GM19193 (cell line): Measurements from ENCODE around the gene SOX18.

Source experiments
- POLR2A ChIP-seq: IDR thresholded peaks from 4 replicates; pipeline ENCODE4 v1.6.1; 2011; ENCODE audit not compliant: insufficient read depth, insufficient read length; ENCODE audit errors: extremely low read depth

The SOX18 gene

DNA sequence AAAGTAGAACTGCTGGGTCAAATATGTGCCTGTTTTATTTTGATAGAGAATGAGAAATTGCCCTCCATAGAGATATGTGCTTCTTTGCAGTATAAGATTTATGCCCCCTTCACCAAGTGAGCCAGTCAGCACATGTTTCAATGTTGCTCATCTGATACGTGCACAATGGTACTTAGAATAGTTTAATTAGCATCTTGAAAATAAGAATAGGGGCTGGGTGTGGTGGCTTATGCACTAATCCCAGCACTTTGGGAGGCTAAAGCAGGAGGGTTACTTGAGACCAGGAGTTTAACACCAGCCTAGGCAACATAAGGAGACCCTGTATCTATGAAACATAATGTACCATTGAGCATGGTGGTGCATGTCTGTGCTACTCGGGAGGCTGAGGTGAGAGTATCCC is 33.8 kb downstream of the SOX18 start:
- no peak for TF ChIP-seq POLR2A

DNA sequence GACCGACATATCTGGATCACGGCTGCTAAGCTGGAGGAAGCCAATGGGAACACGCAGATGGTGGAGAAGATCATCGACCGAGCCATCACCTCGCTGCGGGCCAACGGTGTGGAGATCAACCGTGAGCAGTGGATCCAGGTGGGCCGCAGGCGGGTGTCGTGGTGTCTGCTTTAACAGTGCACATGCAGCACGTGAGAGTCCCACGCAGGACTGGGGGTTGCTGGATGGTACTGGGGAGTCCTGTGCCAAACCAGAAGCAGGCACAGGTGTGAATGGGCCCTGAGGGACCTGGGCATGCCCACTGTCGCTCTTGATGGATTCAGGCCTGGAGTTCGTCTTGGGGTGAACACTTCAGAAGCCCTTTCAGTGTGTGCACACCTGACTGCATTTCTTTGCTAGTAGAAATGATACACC is 38.1 kb downstream of the SOX18 start:
- TF ChIP-seq POLR2A: no peak

DNA sequence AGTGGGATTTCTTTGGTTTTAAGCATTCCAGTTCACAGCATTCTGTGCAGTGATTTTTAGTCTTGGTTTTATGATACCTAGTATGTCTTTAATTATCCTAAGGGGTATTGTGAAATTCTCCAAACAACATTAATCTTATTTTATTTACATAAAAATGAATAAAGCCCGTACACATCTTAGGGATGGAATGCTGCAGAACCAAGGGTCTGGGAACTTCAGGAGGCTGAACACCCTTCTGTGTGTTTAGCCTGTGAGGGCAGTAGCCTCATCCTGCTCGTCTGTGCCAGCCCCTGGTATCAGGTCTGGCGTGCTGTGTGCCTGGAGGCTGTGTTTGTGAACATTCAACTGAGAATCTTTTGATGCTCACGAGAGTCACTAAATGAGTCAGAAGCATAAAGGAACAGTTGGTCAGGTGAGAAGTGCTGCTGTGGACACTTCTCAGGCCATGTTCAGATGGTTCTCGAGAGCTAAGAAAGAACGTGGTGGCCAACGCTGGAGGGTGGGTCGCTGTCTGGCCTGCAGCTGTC is 38.7 kb downstream of the SOX18 start:
- no peak for TF ChIP-seq POLR2A

DNA sequence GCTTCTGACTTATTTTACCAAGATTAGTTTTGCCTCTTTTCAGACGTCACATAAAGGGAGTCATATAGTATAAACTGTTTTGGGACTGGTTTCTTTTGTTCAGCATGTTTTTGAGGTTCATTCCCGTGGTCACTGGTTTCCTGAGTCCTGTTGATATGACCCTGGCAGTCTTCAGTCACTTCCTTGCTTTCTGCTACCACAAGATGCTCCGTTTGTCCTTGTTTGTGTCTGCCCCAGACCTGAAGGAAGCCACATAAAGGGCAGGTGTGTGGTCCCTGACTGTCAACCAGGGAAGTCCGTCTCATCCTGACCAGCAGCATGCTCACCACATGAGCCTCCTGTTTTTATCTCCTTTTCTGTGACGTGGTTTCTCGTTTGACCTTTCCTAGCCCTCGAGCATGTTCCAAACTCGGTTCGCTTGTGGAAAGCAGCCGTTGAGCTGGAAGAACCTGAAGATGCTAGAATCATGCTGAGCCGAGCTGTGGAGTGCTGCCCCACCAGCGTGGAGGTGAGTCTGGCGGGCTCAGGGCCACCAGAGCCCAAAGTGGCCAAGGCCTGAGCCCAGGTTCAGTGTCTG is 39.5 kb downstream of the SOX18 start:
- no peak for TF ChIP-seq POLR2A

DNA sequence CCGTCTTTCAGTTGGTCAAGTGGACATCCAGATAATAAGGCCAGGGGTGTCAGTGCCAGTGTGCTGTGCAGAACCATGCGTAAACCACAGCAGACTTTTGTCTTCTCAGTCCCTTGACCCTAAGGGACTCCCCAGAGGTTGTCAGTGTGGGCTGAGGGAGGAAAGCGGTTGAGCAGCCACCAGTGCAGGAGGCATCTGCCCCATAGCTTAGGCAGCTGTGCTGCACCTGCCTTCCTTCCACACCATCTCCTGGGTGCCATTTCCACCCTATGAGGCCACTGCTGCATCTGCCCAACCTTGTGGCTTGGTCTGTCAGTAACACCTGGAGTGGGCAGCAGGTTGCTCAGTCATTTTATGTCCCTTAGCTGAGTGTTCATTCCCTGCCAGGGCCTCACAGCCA is 42.5 kb downstream of the SOX18 start:
- TF ChIP-seq POLR2A: no peak

DNA sequence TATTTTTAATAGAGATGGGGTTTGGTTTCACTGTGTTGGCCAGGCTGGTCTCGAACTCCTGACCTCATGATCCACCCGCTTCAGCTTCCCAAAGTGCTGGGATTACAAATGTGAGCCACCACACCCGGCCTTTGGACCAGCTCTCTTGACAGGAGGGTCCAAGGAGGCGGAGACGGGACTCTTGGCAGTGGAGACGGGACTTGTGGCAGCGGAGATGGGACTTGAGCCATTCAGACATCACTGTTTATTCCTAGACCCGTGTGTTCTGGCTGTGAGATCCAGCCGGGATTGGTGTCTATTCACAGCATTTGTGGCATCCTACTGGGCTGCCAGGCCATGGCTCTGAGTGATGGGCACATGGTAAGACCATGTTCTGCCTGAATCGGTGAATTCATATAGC is 42.9 kb downstream of the SOX18 start:
- TF ChIP-seq POLR2A: no peak

DNA sequence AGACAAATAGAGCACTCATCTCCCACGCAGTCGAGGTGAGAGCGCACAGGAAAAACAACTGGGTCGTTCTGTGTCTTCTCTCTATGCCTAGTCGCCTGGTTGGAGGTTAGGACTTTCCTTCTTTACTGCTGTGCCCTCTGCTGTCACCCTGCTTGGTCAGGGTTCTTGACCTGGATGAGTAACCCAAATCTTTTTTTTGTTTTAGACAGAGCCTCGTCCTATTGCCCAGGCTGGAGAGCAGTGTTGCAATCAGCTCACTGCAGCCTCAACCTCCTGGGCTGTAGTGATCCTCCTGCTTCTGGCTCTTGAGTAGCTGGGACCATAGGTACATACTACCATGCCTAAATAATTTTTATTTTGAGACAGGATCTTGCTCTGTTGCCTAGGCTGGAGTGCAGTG is 44.0 kb downstream of the SOX18 start:
- no peak for TF ChIP-seq POLR2A

DNA sequence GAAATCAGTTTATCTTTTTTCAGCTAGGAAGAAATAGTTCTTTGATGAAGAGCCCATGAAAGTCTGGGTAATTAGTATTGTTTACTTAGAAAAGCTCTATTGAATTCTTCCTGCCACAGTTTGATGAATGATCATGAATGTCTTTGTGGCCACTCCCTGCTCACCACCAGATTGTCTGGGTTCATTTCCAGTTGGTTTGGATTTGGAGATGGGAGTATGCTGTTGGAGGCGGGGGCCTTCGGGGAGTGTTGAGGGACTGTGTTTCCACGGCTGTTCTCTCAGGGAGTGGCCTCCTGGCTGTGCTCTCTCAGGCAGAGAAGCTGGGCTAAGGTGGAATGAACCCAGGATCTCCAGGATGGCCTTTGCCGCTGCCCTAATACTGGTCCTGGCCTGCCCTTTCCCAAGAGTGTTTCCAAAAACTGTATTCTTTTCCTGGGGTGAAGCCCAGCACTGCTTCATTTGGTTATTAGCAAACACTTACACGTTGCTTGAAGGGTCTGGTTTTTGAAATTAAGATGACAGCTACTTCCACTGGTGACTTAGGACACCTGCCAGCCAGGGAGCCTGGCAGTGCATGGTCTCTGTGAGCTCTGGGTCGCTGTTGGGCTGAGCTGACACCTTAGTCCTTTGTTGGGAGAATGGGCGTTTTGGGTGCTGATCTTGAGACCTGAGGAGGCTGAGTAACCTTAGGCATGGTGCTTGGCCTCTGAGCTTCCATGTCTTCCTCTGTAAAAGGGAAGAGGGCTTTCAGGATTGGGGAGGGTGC is 45.3 kb downstream of the SOX18 start:
- no peak for TF ChIP-seq POLR2A

DNA sequence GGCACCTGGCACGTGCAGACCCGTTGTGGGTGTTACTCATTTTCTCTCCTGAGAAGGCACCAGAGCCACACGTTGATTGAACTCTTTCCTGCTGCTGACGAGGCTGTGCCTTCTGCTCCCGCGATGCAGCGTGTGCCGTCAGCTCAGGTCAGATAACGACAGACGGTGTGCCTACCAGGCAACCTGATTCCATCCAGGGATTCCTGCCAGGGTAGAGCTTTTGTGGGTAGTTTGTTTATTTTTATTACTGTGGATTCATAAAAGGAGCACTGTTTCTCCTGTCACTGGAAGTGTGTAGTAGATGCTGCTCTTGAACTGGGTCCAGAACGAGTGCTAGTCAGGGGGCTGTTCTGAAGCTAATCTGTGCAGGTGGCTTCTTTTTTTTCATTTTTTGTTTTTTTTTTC is 47.8 kb downstream of the SOX18 start:
- TF ChIP-seq POLR2A: no peak

DNA sequence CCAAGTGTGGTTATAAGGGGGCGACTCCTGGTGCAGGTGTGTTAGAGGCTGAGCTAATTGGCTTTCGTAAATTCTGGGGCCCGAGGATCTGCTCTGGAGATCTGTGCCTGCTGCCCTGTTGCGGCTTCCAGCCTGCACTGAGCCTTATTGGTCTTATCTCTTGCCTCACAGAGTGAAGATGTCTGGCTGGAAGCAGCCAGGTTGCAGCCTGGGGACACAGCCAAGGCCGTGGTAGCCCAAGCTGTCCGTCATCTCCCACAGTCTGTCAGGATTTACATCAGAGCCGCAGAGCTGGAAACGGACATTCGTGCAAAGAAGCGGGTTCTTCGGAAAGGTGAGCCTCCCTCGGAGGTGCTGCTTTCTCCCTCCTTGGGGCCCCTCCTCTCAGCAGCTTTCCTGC is 48.5 kb downstream of the SOX18 start:
- TF ChIP-seq POLR2A: no peak
